GM21786 (cell line): ENCODE results near the gene INPP5D.
"Not testable (repeated sequence)": the region's sequence is repeated elsewhere in the genome, so short reads cannot be mapped to it uniquely, and the experiment has no call there.

Source experiments
- ATAC-seq: cut with Tn5 transposase; IDR thresholded peaks from one replicate; pipeline ENCODE4 v1.9.1; 2021; ENCODE audit not compliant: unreplicated experiment

INPP5D gene

GRCh38 chr2:233051241-233052149 is 8.6 kb upstream of the INPP5D start:
- ATAC-seq = no peak

GRCh38 chr2:233052517-233052916 is 7.6 kb upstream of the INPP5D start:
- ATAC-seq = not testable (repeated sequence)

DNA sequence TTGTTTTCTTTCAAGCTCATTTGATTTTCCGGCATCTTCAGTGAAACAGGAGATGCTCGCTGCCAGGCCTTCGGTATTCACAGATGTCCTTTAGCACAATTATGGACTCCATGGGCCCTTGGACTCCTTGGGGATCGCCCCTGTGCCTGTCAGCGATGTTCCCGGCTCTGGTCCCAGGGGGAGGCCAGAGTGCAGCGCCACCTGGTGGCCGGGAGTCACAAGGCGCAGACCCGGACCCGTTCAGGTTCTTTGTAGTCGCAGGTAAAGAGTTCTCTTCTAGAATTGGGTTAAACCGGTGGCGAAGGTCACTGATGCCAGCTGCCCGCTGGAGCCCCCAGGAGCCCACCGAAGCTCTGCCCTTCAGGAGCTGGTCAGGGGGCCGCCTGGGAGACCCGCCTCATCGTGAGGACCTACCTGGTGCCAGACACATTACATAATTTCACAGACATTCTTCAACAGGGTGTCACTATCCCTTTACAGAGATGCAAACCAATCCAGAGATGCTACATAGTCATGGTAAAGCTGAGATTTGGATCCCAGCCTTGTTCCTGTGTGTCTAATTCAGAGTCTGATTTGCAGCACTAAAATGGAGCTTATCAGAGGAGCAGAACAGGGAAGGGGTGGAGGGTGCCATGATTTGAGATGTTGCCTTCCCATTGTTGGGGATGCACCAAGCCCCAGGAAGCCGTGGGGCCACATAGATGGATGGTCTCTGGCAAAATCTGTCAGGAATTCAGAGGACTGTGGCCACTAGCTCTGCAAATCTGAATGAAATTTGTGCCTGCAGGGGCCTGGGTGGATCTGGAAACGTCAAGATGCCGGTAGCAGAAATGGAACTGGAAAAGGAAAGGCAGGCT is 6.0 kb upstream of the INPP5D start:
- no peak for ATAC-seq

DNA sequence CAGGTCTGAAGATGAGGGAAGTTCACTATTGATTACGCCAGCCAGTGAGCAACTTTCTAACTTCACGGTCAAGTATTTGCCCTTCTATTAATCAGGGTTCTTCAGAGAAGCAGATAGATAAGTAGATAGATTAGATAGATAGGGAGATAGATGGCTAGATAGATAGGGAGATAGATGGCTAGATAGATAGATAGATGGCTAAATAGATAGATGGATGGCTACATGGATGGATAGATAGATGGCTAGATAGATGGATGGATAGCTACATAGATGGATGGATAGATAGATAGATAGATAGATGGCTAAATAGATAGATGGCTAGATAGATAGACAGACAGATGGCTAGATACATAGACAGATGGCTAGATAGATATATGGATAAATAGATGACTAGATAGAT is 4.8 kb upstream of the INPP5D start:
- ATAC-seq = no peak

DNA sequence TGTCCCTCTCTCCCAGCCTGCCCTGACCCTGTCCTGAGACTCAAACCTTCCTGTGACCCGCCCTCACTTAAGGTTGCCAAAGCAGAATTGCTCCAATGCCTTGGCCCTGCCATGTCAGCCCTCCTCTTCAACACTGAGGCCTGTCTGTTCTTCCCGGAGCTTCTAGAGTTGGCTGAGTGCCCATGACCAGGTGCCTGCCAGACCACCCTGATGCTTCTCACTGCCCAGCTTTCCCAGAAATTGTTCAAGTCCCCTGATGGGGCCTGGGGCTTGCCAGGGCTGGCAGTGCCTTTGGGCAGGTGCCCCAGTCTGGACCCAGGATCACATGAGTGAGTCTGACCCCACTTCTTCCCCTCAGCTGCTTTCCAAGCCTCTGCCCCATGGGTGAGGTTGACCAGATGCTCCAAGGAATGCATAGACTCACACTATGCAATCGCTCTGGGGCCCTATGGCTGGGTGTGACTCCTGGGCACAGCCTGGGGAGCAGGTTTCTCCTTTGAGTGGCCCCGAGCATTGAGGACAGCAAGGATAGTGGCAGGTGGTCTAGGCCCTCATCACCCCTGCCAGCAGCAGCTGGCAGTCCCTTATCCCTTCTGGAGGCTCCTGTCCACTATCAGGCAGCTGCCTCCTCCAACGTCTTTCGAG is 3.1 kb upstream of the INPP5D start:
- no peak for ATAC-seq

DNA sequence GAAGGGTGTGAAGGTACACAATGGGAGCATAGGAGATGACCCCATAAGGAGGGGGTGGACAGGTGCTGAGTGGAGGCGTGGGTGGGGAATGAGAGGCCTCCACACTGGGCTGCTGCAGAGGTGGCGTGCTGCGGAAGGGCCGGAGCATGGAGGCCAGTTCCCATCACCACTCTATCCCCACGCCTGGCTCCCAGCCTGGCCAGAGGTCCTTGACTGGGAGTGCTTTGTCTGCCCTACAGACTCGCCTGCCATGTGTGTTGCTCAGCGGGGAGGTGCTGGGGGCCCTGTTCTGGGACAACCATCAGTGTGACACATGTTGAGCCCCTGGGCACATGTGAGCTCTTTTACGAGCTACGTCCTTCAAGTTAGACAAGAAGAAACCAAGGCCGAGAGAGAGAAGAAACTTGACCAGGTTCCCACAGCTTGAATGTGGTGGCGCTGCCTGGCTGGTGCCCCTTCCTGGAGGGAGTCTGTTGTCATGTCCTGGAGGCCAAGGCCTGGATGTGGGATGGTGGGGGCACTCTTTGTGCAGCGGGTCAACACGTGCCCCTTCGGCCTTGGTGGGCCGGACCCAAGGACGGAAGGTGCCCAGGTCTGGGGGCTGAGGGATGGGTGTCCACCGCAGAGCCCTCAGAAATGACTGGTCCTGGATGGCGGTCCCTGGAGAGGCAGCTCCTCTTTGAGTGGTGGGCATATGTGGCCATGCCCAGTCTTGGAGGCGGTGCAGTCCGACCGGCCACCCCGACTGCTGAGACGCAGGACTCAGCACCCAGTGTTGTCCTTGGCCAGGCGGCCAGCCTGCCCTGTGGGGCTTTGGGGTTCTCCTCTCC is 1.2 kb upstream of the INPP5D start:
- no peak for ATAC-seq

GRCh38 chr2:233059547-233059796 is 670 bp upstream of the INPP5D start:
- no peak for ATAC-seq

DNA sequence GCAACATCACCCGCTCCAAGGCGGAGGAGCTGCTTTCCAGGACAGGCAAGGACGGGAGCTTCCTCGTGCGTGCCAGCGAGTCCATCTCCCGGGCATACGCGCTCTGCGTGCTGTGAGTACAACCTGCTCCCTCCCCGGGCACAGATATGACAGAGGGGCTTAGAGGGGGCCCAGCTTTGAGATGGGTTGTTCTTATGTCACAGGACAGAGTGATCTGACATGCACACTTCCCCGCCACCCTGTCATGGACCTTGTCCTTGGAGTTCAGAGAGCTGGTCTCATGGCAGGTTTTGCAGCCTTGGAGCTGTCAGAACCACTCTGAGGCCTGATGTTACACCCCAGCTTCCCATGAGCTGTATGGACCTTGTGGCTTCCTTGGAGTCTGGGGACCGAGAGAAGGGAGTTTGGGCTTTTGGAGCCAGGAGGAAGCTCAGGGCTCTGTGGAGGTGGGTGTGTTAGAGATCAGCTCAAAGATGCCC is 398 bp downstream of the INPP5D start:
- ATAC-seq = no peak

DNA sequence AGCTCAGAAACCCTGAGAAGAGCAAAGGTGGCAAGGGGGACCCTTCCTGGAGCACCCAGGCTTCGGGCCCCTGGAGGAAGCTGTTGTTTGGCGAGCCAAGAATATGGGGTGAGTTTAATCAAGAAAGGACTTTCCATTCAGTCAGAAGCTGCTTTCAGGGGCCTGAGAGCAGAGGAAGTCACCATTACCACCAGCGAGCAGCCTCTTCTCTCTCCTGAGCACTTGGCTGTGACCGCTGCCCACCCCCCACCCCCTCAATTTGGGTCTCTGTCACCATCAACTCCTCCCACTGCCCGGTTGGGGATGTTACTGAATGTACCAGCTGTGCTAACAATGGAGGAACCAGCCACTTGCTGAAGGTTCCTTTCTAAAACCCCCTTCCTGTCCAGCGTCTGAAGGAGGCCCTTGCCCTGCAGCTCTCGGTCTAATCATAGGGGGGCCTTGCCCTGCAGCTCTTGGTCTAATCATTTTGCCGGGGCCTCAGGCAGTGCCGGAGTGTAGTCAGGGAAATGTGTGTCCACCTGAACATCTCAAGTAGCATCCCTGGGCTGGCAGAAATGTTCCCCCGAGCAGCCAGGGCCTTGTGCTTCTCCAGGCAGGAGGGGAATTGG is 943 bp downstream of the INPP5D start:
- no peak for ATAC-seq

GRCh38 chr2:233061591-233062450 is 1.7 kb downstream of the INPP5D start:
- ATAC-seq = peak; percentile 22

- ATAC-seq = no peak
Observed at GRCh38 chr2:233062451-233062850, 2.3 kb downstream of the INPP5D start.

GRCh38 chr2:233062946-233063268 is 2.8 kb downstream of the INPP5D start:
- ATAC-seq = no peak

GRCh38 chr2:233063269-233063975 is 3.3 kb downstream of the INPP5D start:
- peak; percentile 59 for ATAC-seq

DNA sequence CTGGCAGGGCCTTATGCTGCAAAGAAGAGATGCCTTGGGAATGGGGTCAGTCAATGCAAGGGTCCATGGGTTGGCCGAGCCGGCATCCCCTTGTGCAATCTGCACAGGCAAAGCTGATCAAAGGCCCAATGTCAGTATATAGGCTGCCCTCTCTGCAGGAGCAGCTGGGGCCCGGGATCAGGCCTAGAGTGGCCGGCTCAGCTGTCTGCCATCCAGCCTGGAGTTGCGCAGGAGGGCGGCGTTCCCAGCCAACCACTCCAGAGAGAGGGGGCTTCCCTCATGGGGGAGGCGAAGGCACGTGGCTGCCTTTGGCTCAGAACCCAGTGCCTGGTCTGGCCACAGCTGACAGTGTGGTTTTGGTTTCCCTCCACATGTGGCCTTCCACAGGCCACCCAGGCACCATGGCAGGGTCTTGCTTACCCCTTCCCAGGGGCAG is 3.9 kb downstream of the INPP5D start:
- no peak for ATAC-seq

GRCh38 chr2:233064530-233065199 is 4.5 kb downstream of the INPP5D start:
- no peak for ATAC-seq

- ATAC-seq = not testable (repeated sequence)
Observed at GRCh38 chr2:233065200-233065589, 5.1 kb downstream of the INPP5D start.

DNA sequence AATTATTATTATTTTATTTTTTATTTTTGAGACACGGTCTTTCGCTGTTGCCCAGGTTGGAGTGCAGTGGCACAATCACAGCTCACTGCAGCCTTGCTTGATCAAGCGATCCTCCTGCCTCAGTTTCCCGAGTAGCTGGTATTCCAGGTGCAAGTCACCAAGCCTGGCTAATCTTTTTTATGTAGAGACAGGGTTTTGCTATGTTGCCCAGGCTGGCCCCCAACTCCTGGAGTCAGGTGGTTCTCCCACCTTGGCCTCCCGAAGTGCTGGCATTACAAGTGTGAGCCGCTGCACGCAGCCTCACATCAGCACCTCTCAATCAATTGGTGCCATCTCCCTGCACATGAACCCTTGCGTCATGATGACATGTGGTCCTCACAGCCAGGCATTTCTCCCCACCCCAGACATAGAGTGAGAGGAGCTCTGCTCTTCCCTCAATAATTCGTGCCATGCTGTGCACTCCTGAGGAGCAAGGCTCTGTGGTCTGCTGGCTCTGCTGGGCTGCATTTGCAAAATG is 5.9 kb downstream of the INPP5D start:
- ATAC-seq = no peak

DNA sequence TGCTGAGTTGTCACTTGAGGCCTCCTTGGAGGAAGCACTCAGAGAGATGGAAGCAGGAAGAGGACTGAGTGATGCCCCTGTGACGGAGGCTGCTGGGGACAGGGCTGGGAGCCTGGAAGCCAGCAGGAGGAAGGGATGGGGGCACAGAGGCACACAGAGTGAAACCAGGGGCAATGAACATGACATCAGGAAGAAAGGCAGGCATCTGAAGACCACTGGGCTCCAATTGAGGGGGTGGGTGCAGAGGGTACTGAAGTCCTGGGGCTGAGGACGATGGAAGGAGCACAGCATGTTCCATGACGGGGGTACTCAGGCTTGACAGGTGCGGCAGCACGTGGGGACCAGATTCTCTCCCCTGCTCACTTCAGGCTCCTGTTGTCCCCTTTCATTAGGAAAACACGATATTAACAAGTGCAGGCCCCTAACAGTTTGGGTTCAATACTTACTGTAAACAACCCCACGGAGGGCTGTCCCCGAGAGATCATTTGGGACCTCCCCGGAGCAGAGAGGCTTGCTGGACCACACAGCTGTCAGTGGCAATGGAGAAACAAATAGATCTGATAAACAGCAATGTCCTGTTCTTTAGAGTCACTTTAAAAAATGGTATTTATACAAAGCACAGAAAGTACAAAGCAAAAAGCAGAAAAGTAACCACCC is 8.7 kb downstream of the INPP5D start:
- ATAC-seq = no peak
